Activated effector memory CD4-positive, alpha-beta T cell treated with anti-CD3 and anti-CD28 coated beads, Interleukin-2, amount 50 U/mL, for 16 hours (primary cell): ENCODE data around the gene OSCAR.
A peak's percentile ranks its signal among the peaks of the same experiment; 100 is the strongest.

Experiments
- DNase-seq: peaks from one replicate; pipeline ENCODE4 v3.0.0-alpha.2; 2020

OSCAR gene

DNA sequence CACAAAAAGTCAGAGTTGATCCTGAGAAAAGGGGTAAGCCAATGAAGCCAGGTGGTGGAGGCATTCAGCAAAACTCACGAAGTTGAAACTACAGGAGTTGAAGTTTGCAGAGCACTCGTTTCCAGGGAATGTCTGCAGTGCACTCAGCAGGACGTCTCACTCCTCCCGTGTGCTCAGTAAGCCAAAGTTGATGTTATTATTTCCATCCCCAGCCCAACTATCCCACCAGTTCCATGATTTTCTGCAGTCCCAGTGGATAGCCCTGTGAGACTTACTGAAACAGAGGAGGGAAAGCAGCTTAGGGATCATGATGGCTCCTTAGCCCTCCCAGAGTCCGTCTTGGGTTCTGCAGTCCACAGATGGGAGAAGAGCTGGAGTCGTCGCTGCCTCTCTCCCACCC, 19.6 kb downstream of the OSCAR start, which contains the start of gene TARM1:
Gene TARM1 (minus strand): TSS at position 334 of the 400 bp plus-strand sequence. CDS start 25 bp downstream, at position 309.
- no peak for DNase-seq

DNA sequence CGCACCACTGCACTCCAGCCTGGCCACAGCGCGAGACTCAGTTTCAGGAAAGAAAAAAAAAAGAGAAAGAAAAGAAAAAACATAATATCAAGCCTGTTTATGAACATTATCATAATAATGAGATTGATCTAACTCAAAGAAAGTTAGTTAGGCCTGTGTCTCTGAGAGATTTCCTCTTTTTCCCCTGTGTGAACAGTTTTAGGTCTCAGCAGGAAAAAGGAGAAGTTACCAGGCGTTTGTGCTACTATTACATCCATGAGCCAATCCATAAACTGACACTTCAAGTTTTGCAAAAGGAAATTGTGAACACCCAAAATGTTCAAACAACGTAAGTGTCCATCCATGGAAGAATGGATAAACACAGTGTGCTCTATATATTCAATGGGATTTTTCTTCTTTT, 23.3 kb downstream of the OSCAR start:
- no peak for DNase-seq

DNA sequence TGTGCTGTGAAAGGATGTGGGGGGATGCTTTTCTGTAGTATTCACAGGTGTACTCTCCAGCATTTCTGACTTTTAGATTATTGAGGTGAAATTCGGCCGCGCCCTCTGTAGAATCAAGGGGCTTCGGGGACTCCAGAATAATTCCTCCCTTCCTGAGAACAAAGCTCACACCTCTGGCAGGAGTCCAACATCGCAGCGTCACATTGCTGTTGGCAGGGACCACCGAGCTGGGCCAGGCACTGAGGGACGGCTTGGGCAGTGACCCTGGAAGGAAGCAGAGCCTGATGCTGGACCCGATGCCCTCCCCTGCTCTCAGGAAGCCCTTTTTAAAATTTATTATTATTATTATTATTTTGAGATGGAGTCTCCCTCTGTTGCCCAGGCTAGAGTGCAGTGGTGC, 25.8 kb downstream of the OSCAR start:
- DNase-seq = no peak

DNA sequence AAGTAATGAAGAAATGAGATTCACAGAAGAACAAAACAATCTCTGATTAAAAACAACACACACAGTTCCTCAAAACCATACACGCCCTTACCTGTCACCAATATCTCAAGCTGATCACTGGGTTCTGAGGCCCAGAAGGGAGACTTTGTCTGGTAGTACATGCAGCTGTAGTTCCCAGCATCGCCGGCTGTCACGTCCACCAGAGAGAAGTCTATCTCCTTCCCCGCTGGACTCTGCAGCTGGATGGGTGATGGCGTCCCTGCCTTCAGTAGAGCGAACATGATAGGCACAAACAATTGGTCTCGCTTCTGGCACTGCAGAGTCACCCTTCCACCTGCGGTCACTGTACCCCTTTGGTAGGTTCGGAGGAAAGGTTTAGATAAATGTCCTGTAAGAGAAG, 26.8 kb downstream of the OSCAR start:
- no peak for DNase-seq

DNA sequence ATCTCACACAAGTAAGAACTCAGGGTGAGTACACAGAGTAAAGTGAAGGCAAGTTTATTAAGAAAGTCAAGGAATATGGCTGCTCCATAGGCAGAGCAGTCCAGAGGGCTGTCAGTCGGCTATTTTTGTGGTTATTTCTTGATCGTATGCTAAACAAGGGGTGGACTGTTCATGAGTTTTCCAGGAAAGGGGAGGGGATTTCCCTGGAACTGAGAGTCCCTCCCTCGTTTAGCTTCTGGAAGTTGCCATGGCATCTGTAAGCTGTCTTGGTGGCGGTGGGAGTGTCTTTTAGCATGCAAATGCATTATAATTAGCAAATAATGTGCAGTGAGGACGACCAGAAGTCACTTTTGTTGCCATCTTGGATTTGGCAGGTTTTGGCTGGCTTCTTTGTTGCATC, 31.1 kb downstream of the OSCAR start:
- no peak for DNase-seq

DNA sequence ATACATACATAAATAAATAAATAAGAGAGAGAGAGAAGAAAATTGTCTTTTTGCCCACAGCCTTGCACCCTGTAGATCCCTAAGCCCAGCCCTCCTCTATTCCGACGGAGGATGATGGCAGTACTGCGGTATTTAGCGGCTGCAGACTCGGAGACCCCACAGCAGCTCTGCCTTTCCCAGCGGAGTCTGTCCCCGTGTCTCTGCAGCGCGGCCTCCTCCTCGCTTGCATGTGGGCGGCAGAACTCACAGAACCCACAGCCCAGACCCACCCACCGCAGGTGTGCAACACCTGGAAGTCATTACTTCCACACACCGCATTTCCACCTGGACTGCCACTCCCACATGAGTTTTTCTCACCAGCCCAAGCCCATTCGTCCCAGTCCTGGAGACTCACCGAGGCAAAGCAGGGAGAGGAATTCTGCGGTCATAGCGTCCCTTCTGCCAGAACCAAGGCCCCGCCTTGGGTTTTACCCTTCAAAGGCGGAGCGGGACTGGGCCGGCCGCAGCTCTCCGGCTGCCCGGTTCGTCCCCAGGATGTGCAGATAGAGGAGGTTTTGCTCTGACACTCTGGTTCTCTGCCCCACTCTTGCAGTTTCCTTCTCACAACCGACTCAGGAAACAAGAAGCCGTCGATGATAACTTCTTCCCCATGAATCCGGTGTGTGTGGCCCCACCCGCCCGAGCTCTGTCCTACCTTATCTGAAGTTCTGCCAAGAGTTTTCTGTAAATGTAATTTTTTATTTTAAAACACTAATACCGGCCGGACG, 37.1 kb downstream of the OSCAR start, which contains the start of gene VSTM1:
Gene VSTM1 (minus strand): TSS at position 548 of the 767 bp plus-strand sequence. CDS start 120 bp downstream, at position 428.
- DNase-seq = peak; percentile 24

DNA sequence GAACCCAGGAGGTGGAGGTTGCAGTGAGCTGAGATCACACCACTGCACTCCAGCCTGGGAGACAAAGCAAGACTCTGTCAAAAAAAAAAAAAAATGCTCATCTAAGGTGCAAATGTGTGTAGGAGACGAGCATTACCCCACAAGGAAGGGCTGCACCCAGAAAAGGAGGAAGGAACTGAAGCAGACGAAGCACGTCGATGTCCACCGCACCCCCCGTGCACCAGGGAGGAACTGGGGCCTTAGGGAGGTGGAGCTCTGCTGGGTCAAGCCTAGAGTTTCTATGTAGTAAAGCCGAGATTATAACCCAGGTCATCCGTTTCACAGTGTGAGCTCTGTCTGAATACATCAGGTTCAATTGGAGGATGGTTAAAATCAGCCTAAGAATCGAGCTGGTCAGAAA, 38.0 kb downstream of the OSCAR start:
- DNase-seq = no peak

DNA sequence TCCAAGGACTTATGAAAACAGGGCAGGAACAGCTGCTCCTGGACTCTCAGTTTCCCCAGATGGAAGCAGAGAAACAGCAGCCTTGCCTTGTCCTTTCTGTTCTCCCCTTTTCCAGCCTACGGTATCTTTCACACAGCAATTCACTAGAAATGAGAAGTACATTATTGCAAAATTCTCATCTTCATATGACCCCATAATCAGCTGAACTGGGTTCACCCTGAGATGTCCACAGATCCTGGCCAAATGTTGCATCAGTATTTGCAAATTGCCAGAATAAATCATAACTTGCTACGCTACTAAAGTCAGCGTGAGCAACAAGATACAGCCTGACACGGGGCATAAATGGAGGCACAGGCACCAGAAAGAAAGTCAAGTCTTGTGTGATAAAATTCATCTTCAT, 53.0 kb downstream of the OSCAR start:
- no peak for DNase-seq

DNA sequence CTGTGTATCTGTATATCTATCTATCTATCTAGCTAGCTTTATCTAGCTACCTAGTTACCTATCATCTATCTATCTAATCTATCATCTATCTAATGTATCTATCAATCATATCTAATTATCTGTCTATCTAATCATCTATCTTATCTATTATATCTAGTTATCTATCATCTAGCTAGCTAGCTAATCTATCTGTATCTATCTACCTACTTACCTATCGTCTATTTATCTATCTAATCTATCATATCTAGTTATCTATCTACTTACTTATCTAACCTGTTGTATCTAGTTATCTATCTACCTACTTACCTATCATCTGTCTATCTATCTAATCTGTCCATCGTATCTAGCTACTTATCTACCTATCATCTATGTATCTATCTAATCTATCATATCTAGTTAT, 54.8 kb downstream of the OSCAR start:
- DNase-seq = no peak
